Thymus (tissue), 11 donors: Measurements from ENCODE around the gene RIMOC1. TPM values are rescaled to one million over a fixed set of nuclear protein-coding genes. Genes with fewer than 3 reads are reported as not detected.

Experiments used
- DNase-seq, 9 donors: peaks; one replicate each; pipeline ENCODE4 v3.0.0-alpha.2; 2013; ENCODE audit warnings: low spot score in 9 of 9, low read depth in 6 of 9, missing footprints in 1 of 9
- H3K27ac ChIP-seq, 2 donors: one replicate each; pipeline ENCODE4 v1.5.1; 2013; ENCODE audit warnings: control low read depth in 1 of 2, low read depth in 1 of 2, low read length in 1 of 2, mild to moderate bottlenecking in 1 of 2, moderate library complexity in 1 of 2
- H3K27me3 ChIP-seq, 2 donors: one replicate each; pipeline ENCODE4 v1.5.1; 2013; ENCODE audit warnings: low read length in 1 of 2; ENCODE audit not compliant: control insufficient read depth in 2 of 2, insufficient read depth in 1 of 2
- H3K36me3 ChIP-seq, 2 donors: one replicate each; pipeline ENCODE4 v1.5.1; 2013; ENCODE audit warnings: low read length in 1 of 2, mild to moderate bottlenecking in 1 of 2, moderate library complexity in 1 of 2; ENCODE audit not compliant: control insufficient read depth in 2 of 2, insufficient read depth in 2 of 2
- H3K4me1 ChIP-seq, 2 donors: one replicate each; pipeline ENCODE4 v1.5.1; 2013; ENCODE audit warnings: low read length in 2 of 2; ENCODE audit not compliant: control insufficient read depth in 2 of 2, insufficient read depth in 2 of 2
- H3K4me3 ChIP-seq, 2 donors: one replicate each; pipeline ENCODE4 v1.5.1; 2013; ENCODE audit warnings: low read length in 2 of 2, control low read depth in 1 of 2, mild to moderate bottlenecking in 1 of 2
- H3K9me3 ChIP-seq, 2 donors: one replicate each; pipeline ENCODE4 v1.5.1; 2013; ENCODE audit warnings: low read length in 1 of 2, mild to moderate bottlenecking in 1 of 2; ENCODE audit not compliant: control insufficient read depth in 2 of 2, insufficient read depth in 1 of 2
- WGBS: extraction: QIAGEN DNeasy Blood & Tissue Kit; methylation state at CpG from one replicate; pipeline ENCODE4 v1.1.7; 2013; 5-methylcytosine and 5-hydroxymethylcytosine counted together
- polyA plus RNA-seq: library from polyadenylated mRNA; stranded (reverse); fragments of 200-250 nt; gene quantifications from one replicate; pipeline ENCODE4 v1.2.3, GENCODE V29; 2013
- total RNA-seq: library from RNA; stranded (reverse); fragments of 120-200 nt; gene quantifications from one replicate; pipeline ENCODE4 v1.2.4, GENCODE V29; 2013
- donor health status: healthy.

Gene RIMOC1
- total and polyA plus RNA-seq, 2 donors: 10.9 to 11.6 TPM

GRCh38 chr5:41878643-41879478 is 25.3 kb upstream of the RIMOC1 start:
- no peak for DNase-seq
- H3K27ac ChIP-seq: no peak overlapping the region
- H3K27me3 ChIP-seq: no peaks in the 10 kb centered on the region
- H3K4me1 ChIP-seq: no peaks in the 10 kb centered on the region
- no peaks in the 10 kb centered on the region for H3K9me3 ChIP-seq
- H3K4me3 ChIP-seq: no peak overlapping the region
- 95% methylated on average over 3 of the region's 3 CpGs for WGBS
- H3K36me3 ChIP-seq: no peaks in the 10 kb centered on the region

DNA sequence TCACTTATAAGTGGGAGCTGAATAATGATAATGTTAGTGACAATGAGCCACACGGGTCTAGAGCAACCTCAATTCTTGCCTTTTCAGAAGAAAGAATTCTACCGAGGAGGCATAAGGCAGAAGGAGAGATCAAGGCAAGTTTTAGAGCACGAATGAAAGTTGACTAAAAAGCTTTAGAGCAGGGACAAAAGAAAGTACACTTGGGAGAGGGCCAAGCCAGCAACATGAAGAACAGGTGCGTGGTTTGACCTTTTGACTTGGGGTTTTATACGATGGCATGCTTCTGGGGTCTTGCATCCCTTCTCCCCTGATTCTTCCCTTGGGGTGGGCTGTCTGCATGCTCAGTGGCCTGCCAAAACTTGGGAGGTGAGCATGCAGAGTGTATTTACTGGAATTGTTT is 21.4 kb upstream of the RIMOC1 start:
- H3K27me3 ChIP-seq: no peaks in the 10 kb centered on the region
- H3K27ac ChIP-seq: no peak overlapping the region
- 88% methylated on average over 5 of the region's 5 CpGs for WGBS
- H3K9me3 ChIP-seq: no peaks in the 10 kb centered on the region
- no peaks in the 10 kb centered on the region for H3K4me1 ChIP-seq
- no peak overlapping the region for H3K4me3 ChIP-seq
- no peaks in the 10 kb centered on the region for H3K36me3 ChIP-seq
- DNase-seq: no peak

DNA sequence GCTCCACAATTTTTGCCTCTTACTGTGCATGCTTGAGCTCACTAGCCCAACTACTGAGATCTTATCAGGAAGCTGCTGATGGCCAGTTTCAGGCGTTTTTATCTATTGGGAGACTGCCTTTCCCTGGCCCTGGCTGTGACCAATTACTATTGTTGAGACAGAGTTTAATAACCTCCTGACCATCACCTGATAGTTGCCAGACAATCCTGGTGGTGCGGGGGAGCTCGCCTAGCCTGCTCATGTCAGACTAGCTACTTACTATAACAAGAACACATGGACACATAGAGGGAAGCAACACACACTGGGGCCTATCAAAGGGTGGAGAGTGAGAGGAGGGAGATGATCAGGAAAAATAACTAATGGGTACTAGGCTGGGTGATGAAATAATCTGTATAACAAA is 20.9 kb upstream of the RIMOC1 start:
- Histone ChIP-seq H3K27me3 (no peaks in the 10 kb centered on the region), H3K4me1 (no peaks in the 10 kb centered on the region), H3K36me3 (no peaks in the 10 kb centered on the region), H3K9me3 (no peaks in the 10 kb centered on the region), H3K4me3 (no peak overlapping the region), H3K27ac (no peak overlapping the region)
- DNase-seq: no peak
- WGBS: 92% methylated on average over 3 of the region's 3 CpGs

- Histone ChIP-seq H3K27ac (no peak overlapping the region), H3K27me3 (no peaks in the 10 kb centered on the region), H3K9me3 (no peaks in the 10 kb centered on the region), H3K4me3 (no peak overlapping the region), H3K4me1 (no peaks in the 10 kb centered on the region), H3K36me3 (no peaks in the 10 kb centered on the region)
- WGBS: 93% methylated on average over 2 of the region's 2 CpGs
- DNase-seq: no peak
Observed at GRCh38 chr5:41883936-41884335, 20.2 kb upstream of the RIMOC1 start.

- DNase-seq: no peak
- H3K4me1 ChIP-seq: no peaks in the 10 kb centered on the region
- H3K27me3 ChIP-seq: no peaks in the 10 kb centered on the region
- no peaks in the 10 kb centered on the region for H3K9me3 ChIP-seq
- no peak overlapping the region for H3K27ac ChIP-seq
- H3K36me3 ChIP-seq: no peaks in the 10 kb centered on the region
- H3K4me3 ChIP-seq: no peak overlapping the region
Observed at GRCh38 chr5:41885286-41885685, 18.9 kb upstream of the RIMOC1 start.

DNA sequence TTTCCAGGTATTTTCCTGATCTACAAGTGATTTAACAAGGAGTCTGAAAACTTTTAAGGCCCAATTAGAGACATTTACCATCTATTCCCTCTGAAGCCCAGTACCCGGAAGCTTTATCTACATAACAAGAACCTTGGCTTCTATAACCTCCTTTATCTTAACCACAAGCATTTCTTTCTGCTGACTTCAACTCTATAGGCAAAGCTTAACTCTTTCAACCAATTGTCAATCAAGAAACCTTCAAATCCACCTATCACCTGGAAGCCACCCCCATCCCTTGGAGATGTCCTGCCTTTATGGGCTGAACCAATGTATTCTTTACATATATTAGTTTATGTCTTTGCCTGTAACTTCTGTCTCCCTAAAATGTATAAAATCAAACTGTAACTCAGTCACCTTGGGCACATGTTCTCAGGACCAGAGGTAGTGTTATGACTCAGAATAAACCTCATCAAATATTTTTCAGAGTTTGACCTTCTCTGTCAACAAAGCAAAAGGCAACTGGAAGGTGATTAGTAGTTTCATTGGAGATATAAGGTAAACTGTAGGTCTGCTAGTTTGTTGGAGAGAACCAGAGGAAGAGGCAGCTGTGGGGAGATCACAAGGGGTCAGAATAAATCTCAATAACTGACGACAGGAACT is 13.0 kb upstream of the RIMOC1 start:
- peaks cover 0 to 11% of the 10 kb centered on the region in 2 donors for H3K27me3 ChIP-seq
- no peaks in the 10 kb centered on the region for H3K4me1 ChIP-seq
- no peaks in the 10 kb centered on the region for H3K36me3 ChIP-seq
- 89% methylated on average over 2 of the region's 2 CpGs for WGBS
- no peak overlapping the region for H3K27ac ChIP-seq
- H3K9me3 ChIP-seq: no peaks in the 10 kb centered on the region
- DNase-seq: no peak
- H3K4me3 ChIP-seq: no peak overlapping the region

- no peaks in the 10 kb centered on the region for H3K9me3 ChIP-seq
- no peak overlapping the region for H3K4me3 ChIP-seq
- no peak overlapping the region for H3K27ac ChIP-seq
- DNase-seq: no peak
- H3K4me1 ChIP-seq: no peaks in the 10 kb centered on the region
- no peaks in the 10 kb centered on the region for H3K36me3 ChIP-seq
- H3K27me3 ChIP-seq: peaks cover 0 to 17% of the 10 kb centered on the region in 2 donors
Observed at GRCh38 chr5:41892031-41892430, 12.1 kb upstream of the RIMOC1 start.

DNA sequence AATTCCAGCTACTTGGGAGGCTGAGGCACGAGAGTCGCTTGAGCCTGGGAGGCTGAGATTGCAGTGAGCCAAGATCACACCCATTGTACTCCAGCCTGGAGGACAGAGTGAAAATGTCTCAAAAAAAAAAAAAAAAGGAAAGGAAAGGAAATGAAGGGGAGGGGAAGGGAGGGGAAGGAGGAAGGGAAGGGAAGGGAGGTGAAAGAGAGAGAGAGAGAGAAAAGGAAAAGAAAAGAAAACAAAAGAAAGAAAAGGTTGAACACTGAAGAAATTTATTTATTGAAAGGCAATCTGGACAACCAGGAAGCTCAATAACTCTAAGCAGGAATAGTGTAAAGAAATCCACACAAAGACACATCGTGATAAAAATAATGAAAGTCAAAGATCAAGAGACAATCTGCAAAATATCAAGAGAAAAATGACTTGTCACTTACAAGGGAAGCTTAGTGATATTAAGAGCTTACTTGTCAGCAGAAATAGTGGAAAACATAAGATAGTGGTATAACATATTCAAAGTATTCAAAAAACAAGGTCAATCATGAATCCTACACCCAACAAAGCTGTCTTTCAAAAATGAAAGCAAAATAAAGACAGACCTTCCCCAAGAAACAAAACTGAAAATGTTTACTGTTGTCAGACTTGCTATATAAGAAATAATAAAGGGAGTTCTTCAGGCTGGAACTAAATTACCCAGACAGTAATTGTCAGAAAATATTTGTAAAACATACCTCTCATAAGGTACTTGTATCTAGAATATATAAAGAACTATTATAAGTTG is 10.9 kb upstream of the RIMOC1 start:
- Histone ChIP-seq H3K36me3 (no peaks in the 10 kb centered on the region), H3K4me3 (no peak overlapping the region), H3K9me3 (no peaks in the 10 kb centered on the region), H3K27me3 (peaks cover 0 to 23% of the 10 kb centered on the region in 2 donors), H3K4me1 (no peaks in the 10 kb centered on the region), H3K27ac (no peak overlapping the region)
- DNase-seq: no peak
- 95% methylated on average over 3 of the region's 3 CpGs for WGBS

GRCh38 chr5:41896230-41896629 is 7.9 kb upstream of the RIMOC1 start:
- WGBS: 18% methylated on average over 2 of the region's 2 CpGs
- DNase-seq: no peak
- H3K27me3 ChIP-seq: peaks cover 0 to 23% of the 10 kb centered on the region in 2 donors
- no peak overlapping the region for H3K27ac ChIP-seq
- no peaks in the 10 kb centered on the region for H3K4me1 ChIP-seq
- no peaks in the 10 kb centered on the region for H3K36me3 ChIP-seq
- H3K9me3 ChIP-seq: no peaks in the 10 kb centered on the region
- no peak overlapping the region for H3K4me3 ChIP-seq
